ENCODE results near the gene YPEL1.
"Not testable (repeated sequence)": the region's sequence is repeated elsewhere in the genome, so short reads cannot be mapped to it uniquely, and the experiment has no call there.

The YPEL1 gene

GRCh38 chr22:21753374-21754111, 17.9 kb upstream of the YPEL1 start:
- no peak for DNase-seq

- no peak for DNase-seq
Observed at GRCh38 chr22:21752276-21752675, 16.7 kb upstream of the YPEL1 start.

- DNase-seq, result no peak
Observed at GRCh38 chr22:21745948-21746347, 10.4 kb upstream of the YPEL1 start.

- DNase-seq, result not testable (repeated sequence)
Observed at GRCh38 chr22:21744917-21745316, 9.3 kb upstream of the YPEL1 start.

- DNase-seq, result no peak
Observed at GRCh38 chr22:21741790-21742189, 6.2 kb upstream of the YPEL1 start.

- DNase-seq, result no peak
Observed at GRCh38 chr22:21741059-21741458, 5.5 kb upstream of the YPEL1 start.

GRCh38 chr22:21739828-21740377, 4.3 kb upstream of the YPEL1 start:
- no peak for DNase-seq

GRCh38 chr22:21738966-21739365, 3.4 kb upstream of the YPEL1 start:
- no peak for DNase-seq

GRCh38 chr22:21738081-21738480, 2.5 kb upstream of the YPEL1 start:
- DNase-seq, result no peak

GRCh38 chr22:21736948-21737347, 1.4 kb upstream of the YPEL1 start:
- no peak for DNase-seq

GRCh38 chr22:21736084-21736642, 569 bp upstream of the YPEL1 start:
- DNase-seq, result no peak

- no peak for DNase-seq
Observed at GRCh38 chr22:21734540-21735199, 924 bp downstream of the YPEL1 start.

- DNase-seq, result no peak
Observed at GRCh38 chr22:21731503-21731902, 4.1 kb downstream of the YPEL1 start.

- no peak for DNase-seq
Observed at GRCh38 chr22:21730535-21731308, 4.9 kb downstream of the YPEL1 start.

GRCh38 chr22:21729184-21729583, 6.4 kb downstream of the YPEL1 start:
- DNase-seq, result not testable (repeated sequence)

- DNase-seq, result no peak
Observed at GRCh38 chr22:21728270-21728669, 7.3 kb downstream of the YPEL1 start.

- no peak for DNase-seq
Observed at GRCh38 chr22:21727768-21728167, 7.8 kb downstream of the YPEL1 start.

GRCh38 chr22:21727159-21727558, 8.4 kb downstream of the YPEL1 start:
- DNase-seq, result no peak

GRCh38 chr22:21726650-21727049, 8.9 kb downstream of the YPEL1 start:
- DNase-seq, result no peak

- no peak for DNase-seq
Observed at GRCh38 chr22:21725956-21726649, 9.5 kb downstream of the YPEL1 start.

- not testable (repeated sequence) for DNase-seq
Observed at GRCh38 chr22:21724496-21724895, 11.1 kb downstream of the YPEL1 start.

GRCh38 chr22:21721195-21721852, 14.3 kb downstream of the YPEL1 start:
- DNase-seq, result not testable (repeated sequence)
